IMR-90 (cell line): ENCODE measurements around the gene AHDC1. TPM values are rescaled to one million over a fixed set of nuclear protein-coding genes. Genes with fewer than 3 reads are reported as not detected.
A peak's percentile ranks its signal among the peaks of the same experiment; 100 is the strongest.

Source experiments
- ATAC-seq: fragments of 200-7000 bp; cut with Tn5 transposase; 2 replicates; pipeline ENCODE4 v1.9.1; 2020; ENCODE audit warnings: low read depth, mild to moderate bottlenecking, moderate library complexity
- BruUV-seq: library from RNA; stranded (reverse); fragments of 400-500 nt; replicated peaks from 2 replicates; lab custom pipeline; 2021; lab: Mats Ljungman, UMichigan
- CTCF ChIA-PET: fragments of 300-600 bp; formaldehyde crosslinking; extraction: SDS; loops from one replicate; lab custom pipeline; 2021; ENCODE audit warnings: antibody characterized with exemption; lab: Yijun Ruan, JAX
- POLR2A ChIA-PET: fragments of 300-600 bp; sonication (Branson Sonifier 250); formaldehyde crosslinking; loops from one replicate; lab custom pipeline; 2022; ENCODE audit warnings: antibody characterized with exemption; ENCODE audit not compliant: unreplicated experiment; lab: Charles Lee
- DNase-seq: peaks from one replicate; pipeline ENCODE4 v3.0.0; 2013
- H2AFZ ChIP-seq: replicated peaks from 2 replicates; pipeline ENCODE3; 2013; ENCODE audit warnings: low read length, mild to moderate bottlenecking; ENCODE audit not compliant: poor library complexity
- H2AK5ac ChIP-seq: 2 replicates; pipeline ENCODE4 v1.6.1; 2013; ENCODE audit warnings: low read depth, low read length, inconsistent platforms
- H2AK9ac ChIP-seq: replicated peaks from 2 replicates; pipeline ENCODE3; 2013; ENCODE audit warnings: mild to moderate bottlenecking, low read depth, low read length, moderate library complexity; ENCODE audit not compliant: poor library complexity
- H2BK120ac ChIP-seq: 2 replicates; pipeline ENCODE4 v1.6.1; 2013; ENCODE audit warnings: low read depth, low read length, inconsistent platforms
- H2BK15ac ChIP-seq: 3 replicates; pipeline ENCODE4 v1.6.1; 2013; ENCODE audit warnings: low read depth, low read length, inconsistent platforms
- H2BK20ac ChIP-seq: 2 replicates; pipeline ENCODE4 v1.6.1; 2013; ENCODE audit warnings: low read depth, mild to moderate bottlenecking, inconsistent platforms, low read length, moderate library complexity
- H2BK5ac ChIP-seq: 2 replicates; pipeline ENCODE4 v1.6.1; 2013; ENCODE audit warnings: mild to moderate bottlenecking, low read depth, low read length, inconsistent platforms; ENCODE audit not compliant: poor library complexity, severe bottlenecking
- H3K14ac ChIP-seq: replicated peaks from 2 replicates; pipeline ENCODE4 v1.6.1; 2013; ENCODE audit warnings: low read depth, low read length, inconsistent platforms
- H3K18ac ChIP-seq: 2 replicates; pipeline ENCODE4 v1.6.1; 2013; ENCODE audit warnings: low read depth, low read length, control low read depth
- H3K23ac ChIP-seq: 2 replicates; pipeline ENCODE4 v1.6.1; 2013; ENCODE audit warnings: low read depth, low read length, inconsistent platforms
- H3K27ac ChIP-seq: 2 replicates; pipeline ENCODE4 v1.5.1; 2013; ENCODE audit warnings: mild to moderate bottlenecking, control low read depth, low read length; ENCODE audit not compliant: insufficient read depth
- H3K27me3 ChIP-seq: 2 replicates; pipeline ENCODE4 v1.6.1; 2013; ENCODE audit warnings: low read length; ENCODE audit not compliant: control insufficient read depth, insufficient read depth
- H3K36me3 ChIP-seq: 2 replicates; pipeline ENCODE4 v1.6.1; 2013; ENCODE audit warnings: low read length, mixed read lengths; ENCODE audit not compliant: control insufficient read depth, insufficient read depth
- H3K4ac ChIP-seq: 2 replicates; pipeline ENCODE4 v1.6.1; 2013; ENCODE audit warnings: low read depth, low read length, inconsistent platforms
- H3K4me1 ChIP-seq: 2 replicates; pipeline ENCODE4 v1.6.1; 2013; ENCODE audit warnings: low read length, mixed read lengths; ENCODE audit not compliant: control insufficient read depth, insufficient read depth
- H3K4me2 ChIP-seq: 2 replicates; pipeline ENCODE4 v1.6.1; 2013; ENCODE audit warnings: low read depth, mild to moderate bottlenecking, control low read depth, low read length, moderate library complexity
- H3K4me3 ChIP-seq: 2 replicates; pipeline ENCODE4 v1.5.1; 2013; ENCODE audit warnings: low read depth, mild to moderate bottlenecking, control low read depth, low read length, moderate library complexity; ENCODE audit not compliant: insufficient read depth
- H3K56ac ChIP-seq: 2 replicates; pipeline ENCODE4 v1.6.1; 2013; ENCODE audit warnings: low read length, inconsistent platforms; ENCODE audit not compliant: insufficient read depth; ENCODE audit errors: extremely low read depth
- H3K79me1 ChIP-seq, 2 experiments: 2 replicates each; pipeline ENCODE4 v1.6.1; 2013; ENCODE audit warnings: low read length in 2 of 2, inconsistent platforms in 1 of 2, low read depth in 1 of 2
- H3K9ac ChIP-seq: 2 replicates; pipeline ENCODE4 v1.6.1; 2013; ENCODE audit warnings: low read depth, low read length, control low read depth
- H3K9me1 ChIP-seq: 2 replicates; pipeline ENCODE4 v1.6.1; 2013; ENCODE audit warnings: low read length, inconsistent platforms; ENCODE audit not compliant: insufficient read depth
- H3K9me3 ChIP-seq: 2 replicates; pipeline ENCODE4 v1.6.1; 2013; ENCODE audit warnings: low read length; ENCODE audit not compliant: control insufficient read depth, insufficient read depth
- H4K20me1 ChIP-seq: 2 replicates; pipeline ENCODE4 v1.6.1; 2013; ENCODE audit warnings: low read length, inconsistent platforms; ENCODE audit not compliant: insufficient read depth
- H4K5ac ChIP-seq: 2 replicates; pipeline ENCODE4 v1.6.1; 2013; ENCODE audit warnings: mild to moderate bottlenecking, low read depth, low read length, control low read depth
- H4K8ac ChIP-seq, 2 experiments: 2 replicates each; pipeline ENCODE4 v1.6.1; 2013; ENCODE audit warnings: low read depth in 2 of 2, low read length in 2 of 2, control low read depth in 1 of 2, inconsistent platforms in 1 of 2
- H4K91ac ChIP-seq: 2 replicates; pipeline ENCODE4 v1.6.1; 2013; ENCODE audit warnings: low read depth, low read length, inconsistent platforms; ENCODE audit not compliant: insufficient read depth
- BHLHE40 ChIP-seq: fragments of 150-350 bp; IDR thresholded peaks from 2 replicates; pipeline ENCODE4 v1.6.1; 2016; ENCODE audit warnings: mild to moderate bottlenecking, low read depth, low read length
- CHD1 ChIP-seq: IDR thresholded peaks from 2 replicates; pipeline ENCODE4 v1.6.1; 2012; ENCODE audit warnings: low read depth, low read length, improper control_type of control experiment
- CTCF ChIP-seq: conservative IDR thresholded peaks from 2 replicates; pipeline ENCODE4 v1.5.1; 2012; ENCODE audit warnings: mild to moderate bottlenecking, low read depth, low read length, improper control_type of control experiment
- FOS ChIP-seq: fragments of 150-350 bp; IDR thresholded peaks from 2 replicates; pipeline ENCODE4 v1.6.1; 2016; ENCODE audit warnings: low read depth, low read length
- MAFK ChIP-seq: IDR thresholded peaks from 2 replicates; pipeline ENCODE4 v1.6.1; 2012; ENCODE audit warnings: low read depth, low read length, improper control_type of control experiment
- MXI1 ChIP-seq: IDR thresholded peaks from 2 replicates; pipeline ENCODE4 v1.6.1; 2012; ENCODE audit warnings: low read depth, mild to moderate bottlenecking, low read length, moderate library complexity, borderline replicate concordance
- RAD21 ChIP-seq: IDR thresholded peaks from 2 replicates; pipeline ENCODE4 v1.6.1; 2012; ENCODE audit warnings: low read length, improper control_type of control experiment
- RCOR1 ChIP-seq: IDR thresholded peaks from 2 replicates; pipeline ENCODE4 v1.6.1; 2012; ENCODE audit warnings: mild to moderate bottlenecking, low read length, improper control_type of control experiment; ENCODE audit not compliant: insufficient replicate concordance
- WGBS, 2 experiments: methylation state at CpG; one replicate each; pipeline versions ENCODE4 v1.1.5 to v1.1.7; 2013; ENCODE audit warnings: missing lambda C conversion rate in 2 of 2; ENCODE audit not compliant: insufficient read length in 1 of 2; ENCODE audit errors: extremely low coverage in 2 of 2; 5-methylcytosine and 5-hydroxymethylcytosine counted together
- dilution Hi-C: fragments of 300-500 bp; cut with HindIII; formaldehyde crosslinking; loops from one replicate; pipeline ENCODE4 v1.14.3; 2018; ENCODE audit warnings: low sequenced_read_pairs; ENCODE audit not compliant: unreplicated experiment
- in situ Hi-C: fragments of 300-500 bp; cut with MboI; formaldehyde crosslinking; loops from 3 replicates; pipeline ENCODE4 v1.14.3; 2019; ENCODE audit warnings: low sequenced_read_pairs, inconsistent platforms, mixed read lengths
- intact Hi-C: fragments of 100-400 bp; cut with micrococcal nuclease; formaldehyde crosslinking; loops from 2 replicates; pipeline ENCODE4 v1.10.0; 2022
- polyA plus RNA-seq, 3 experiments: library from polyadenylated mRNA; depleted of rRNA; stranded (reverse); fragments of >200 nt; gene quantifications; 2 replicates each; pipeline ENCODE4 v1.2.3, GENCODE V29; 2012; ENCODE audit warnings: low replicate concordance in 1 of 3
- total RNA-seq: library from RNA; depleted of rRNA; stranded (reverse); fragments of >200 nt; gene quantifications from 2 replicates; pipeline ENCODE4 v1.2.3, GENCODE V29; 2012

The AHDC1 gene
- total and polyA plus RNA-seq, 2 of the 4 experiments (the other 2 are of a cell fraction): 2.0 to 11.6 TPM

GRCh38 chr1:27574001-27574781 is 29.8 kb downstream of the AHDC1 start:
- peak overlapping the region; percentile 36 for H2AFZ ChIP-seq
- H3K4me3 ChIP-seq: no peak overlapping the region
- peak overlapping the region; percentile 41; the same call in 1 of the 2 replicates for H2AK5ac ChIP-seq
- no peak overlapping the region for H2BK20ac ChIP-seq
- TF ChIP-seq MXI1 (no peak), MAFK (no peak), RAD21 (no peak), CHD1 (no peak), FOS (no peak), CTCF (no peak), BHLHE40 (no peak), RCOR1 (no peak)
- POLR2A ChIA-PET: no interaction called here
- peak overlapping the region in 1 of 2 experiments; percentile 17; a peak in 1 of 4 replicates for H4K8ac ChIP-seq
- H4K5ac ChIP-seq: peak overlapping the region; percentile 2; the same call in 1 of the 2 replicates
- H3K36me3 ChIP-seq: no peaks in the 10 kb centered on the region; the same call in 1 of the 2 replicates
- H3K27me3 ChIP-seq: no peaks in the 10 kb centered on the region
- H3K9me1 ChIP-seq: peaks cover 18% of the 10 kb centered on the region
- peak overlapping the region; percentile 0; the same call in 1 of the 2 replicates for H2BK120ac ChIP-seq
- CTCF ChIA-PET: interaction anchor here (1.3 to 1.6 kb wide), 3 partner anchors 7 to 25 kb away, joined by 4 to 6 read pairs (median 4); no protein-coding TSS in a partner anchor
- H2AK9ac ChIP-seq: peak overlapping the region; percentile 94
- no peaks in the 10 kb centered on the region for H3K9me3 ChIP-seq
- in situ Hi-C loops: no loop called here
- H3K56ac ChIP-seq: no peak overlapping the region
- no peak overlapping the region for H2BK5ac ChIP-seq
- H3K27ac ChIP-seq: no peak overlapping the region
- peaks cover 43 to 85% of the 10 kb centered on the region in 2 experiments for H3K79me1 ChIP-seq
- H3K9ac ChIP-seq: no peak overlapping the region
- H4K20me1 ChIP-seq: peaks cover 62% of the 10 kb centered on the region
- no peak overlapping the region for H2BK15ac ChIP-seq
- intact Hi-C loops: no loop called here
- H3K23ac ChIP-seq: peak overlapping the region; percentile 18; the same call in 1 of the 2 replicates
- 0 out of 2 replicates have a peak overlapping the region, but pooled peaks have one; percentile 5 for H3K14ac ChIP-seq
- no TSS peak for BruUV-seq
- dilution Hi-C loops: no loop called here
- ATAC-seq: no peak
- peak overlapping the region; percentile 1 for H3K4ac ChIP-seq
- no peak overlapping the region for H4K91ac ChIP-seq
- no peak overlapping the region for H3K4me2 ChIP-seq
- DNase-seq: no peak
- H3K4me1 ChIP-seq: peaks cover 55% of the 10 kb centered on the region
- 63% methylated on average over 3 of the region's 8 CpGs; no CpG with 5 or more reads in 1 of the 2 experiments for WGBS, 2 experiments
- H3K18ac ChIP-seq: no peak overlapping the region
